GM23338 (cell line): ENCODE results near the gene LLGL1. TPM values are rescaled to one million over a fixed set of nuclear protein-coding genes. Genes with fewer than 3 reads are reported as not detected.

Experiments
- ATAC-seq: fragments of 200-7000 bp; cut with Tn5 transposase; 3 replicates; pipeline ENCODE4 v1.9.1; 2020
- DNase-seq: peaks from one replicate; pipeline ENCODE4 v3.0.0-alpha.2; 2015; ENCODE audit warnings: low spot score
- H2AFZ ChIP-seq: fragments of 200-600 bp; sonication (generic); 2 replicates; pipeline ENCODE4 v1.8.0; 2016; ENCODE audit warnings: antibody characterized with exemption, mild to moderate bottlenecking, moderate library complexity
- H3F3A ChIP-seq: fragments of 200-600 bp; sonication (generic); replicated peaks from 2 replicates; pipeline ENCODE4 v1.8.0; 2017; ENCODE audit warnings: antibody characterized with exemption, mixed run types, low read depth
- H3K27ac ChIP-seq: fragments of 200-600 bp; sonication (generic); 2 replicates; pipeline ENCODE4 v1.6.1; 2016; ENCODE audit warnings: low read depth
- H3K27me3 ChIP-seq: fragments of 200-600 bp; sonication (generic); 2 replicates; pipeline ENCODE4 v1.8.0; 2016; ENCODE audit warnings: mild to moderate bottlenecking, mixed run types, moderate library complexity; ENCODE audit not compliant: insufficient read depth
- H3K36me3 ChIP-seq: fragments of 200-600 bp; sonication (generic); 2 replicates; pipeline ENCODE4 v1.8.0; 2016; ENCODE audit warnings: mild to moderate bottlenecking; ENCODE audit not compliant: insufficient read depth
- H3K4me1 ChIP-seq: fragments of 200-600 bp; sonication (generic); 2 replicates; pipeline ENCODE4 v1.8.0; 2016; ENCODE audit warnings: mild to moderate bottlenecking, moderate library complexity; ENCODE audit not compliant: insufficient read depth
- H3K4me2 ChIP-seq: fragments of 200-600 bp; sonication (generic); 2 replicates; pipeline ENCODE4 v1.7.1; 2017; ENCODE audit warnings: mixed run types
- H3K4me3 ChIP-seq: fragments of 200-600 bp; sonication (generic); 2 replicates; pipeline ENCODE4 v1.6.1; 2016; ENCODE audit warnings: mixed run types
- H3K79me2 ChIP-seq: fragments of 200-600 bp; sonication (generic); replicated peaks from 2 replicates; pipeline ENCODE4 v1.8.0; 2017; ENCODE audit warnings: mild to moderate bottlenecking; ENCODE audit not compliant: insufficient read depth
- H3K9me2 ChIP-seq: fragments of 200-600 bp; sonication (generic); 2 replicates; pipeline ENCODE4 v1.8.0; 2017; ENCODE audit not compliant: insufficient read depth
- H4K20me1 ChIP-seq: fragments of 200-600 bp; sonication (generic); replicated peaks from 2 replicates; pipeline ENCODE4 v1.8.0; 2017; ENCODE audit warnings: mild to moderate bottlenecking; ENCODE audit not compliant: insufficient read depth
- H3K27ac Mint-ChIP-seq: 2 replicates; pipeline ENCODE4 v1.8.0; 2020; ENCODE audit warnings: inconsistent platforms, mild to moderate bottlenecking, moderate library complexity, mixed read lengths
- H3K27me3 Mint-ChIP-seq: 3 replicates; pipeline ENCODE4 v1.8.0; 2022; ENCODE audit warnings: low read depth, mild to moderate bottlenecking, moderate library complexity, mixed read lengths, inconsistent platforms; ENCODE audit not compliant: insufficient read depth, poor library complexity
- H3K36me3 Mint-ChIP-seq: 3 replicates; pipeline ENCODE4 v1.8.0; 2021; ENCODE audit warnings: low read depth, mild to moderate bottlenecking, inconsistent platforms, moderate library complexity, mixed read lengths
- H3K4me1 Mint-ChIP-seq: 3 replicates; pipeline ENCODE4 v1.8.0; 2020; ENCODE audit warnings: mild to moderate bottlenecking, inconsistent platforms, mixed read lengths
- H3K4me3 Mint-ChIP-seq: 3 replicates; pipeline ENCODE4 v1.8.0; 2021; ENCODE audit warnings: moderate library complexity, mild to moderate bottlenecking, inconsistent platforms, mixed read lengths
- H3K9me3 Mint-ChIP-seq: 3 replicates; pipeline ENCODE4 v1.8.0; 2020; ENCODE audit warnings: moderate library complexity, mild to moderate bottlenecking, inconsistent platforms, mixed read lengths
- CREB1 ChIP-seq: fragments of 250-450 bp; sonication (Bioruptor Pico); IDR thresholded peaks from 2 replicates; pipeline ENCODE4 v1.5.0; 2020; ENCODE audit warnings: low read depth, mild to moderate bottlenecking, moderate library complexity
- CTCF ChIP-seq, 2 experiments: fragments of 200-600 bp in 1 of 2; sonication (generic) in 1 of 2; conservative IDR thresholded peaks; 2 replicates each; pipeline versions ENCODE4 v1.5.1 to v1.6.1; 2016 to 2017; ENCODE audit warnings: antibody characterized with exemption in 2 of 2, low read depth in 2 of 2, mild to moderate bottlenecking in 2 of 2, moderate library complexity in 1 of 2
- ETS1 ChIP-seq: IDR thresholded peaks from 2 replicates; pipeline ENCODE4 v1.6.1; 2016; ENCODE audit warnings: antibody characterized with exemption
- EZH2 ChIP-seq: fragments of 200-600 bp; sonication (generic); IDR thresholded peaks from one replicate; pipeline ENCODE4 v1.8.0; 2017; ENCODE audit warnings: antibody characterized with exemption, mild to moderate bottlenecking, low read depth; ENCODE audit not compliant: unreplicated experiment
- EZH2phosphoT487 ChIP-seq: fragments of 200-600 bp; sonication (generic); IDR thresholded peaks from one replicate; pipeline ENCODE4 v1.8.1; 2018; ENCODE audit warnings: antibody characterized with exemption; ENCODE audit not compliant: unreplicated experiment
- JUNB ChIP-seq: IDR thresholded peaks from one replicate; pipeline ENCODE4 v1.6.1; 2016; ENCODE audit warnings: antibody characterized with exemption; ENCODE audit not compliant: unreplicated experiment
- NANOG ChIP-seq: IDR thresholded peaks from 2 replicates; pipeline ENCODE4 v1.6.1; 2016; ENCODE audit warnings: antibody characterized with exemption, borderline replicate concordance
- POLR2AphosphoS5 ChIP-seq: IDR thresholded peaks from 2 replicates; pipeline ENCODE4 v1.6.1; 2016; ENCODE audit warnings: antibody characterized with exemption, low read depth
- REST ChIP-seq: IDR thresholded peaks from one replicate; pipeline ENCODE4 v1.6.1; 2018; ENCODE audit warnings: antibody characterized with exemption; ENCODE audit not compliant: unreplicated experiment
- STAT1 ChIP-seq: IDR thresholded peaks from one replicate; pipeline ENCODE4 v1.6.1; 2016; ENCODE audit warnings: antibody characterized with exemption; ENCODE audit not compliant: unreplicated experiment
- ZNF114 ChIP-seq: fragments of 250-450 bp; sonication (Bioruptor Pico); IDR thresholded peaks from 2 replicates; pipeline ENCODE4 v1.5.0; 2020; ENCODE audit warnings: mild to moderate bottlenecking, moderate library complexity
- ZNF331 ChIP-seq: fragments of 250-450 bp; sonication (Bioruptor Pico); IDR thresholded peaks from 2 replicates; pipeline ENCODE4 v1.5.0; 2020; ENCODE audit warnings: low read depth, mild to moderate bottlenecking, moderate library complexity
- ZNF462 ChIP-seq: fragments of 250-450 bp; sonication (Bioruptor Pico); IDR thresholded peaks from 2 replicates; pipeline ENCODE4 v1.5.0; 2020; ENCODE audit warnings: mild to moderate bottlenecking, moderate library complexity
- polyA plus RNA-seq: library from polyadenylated mRNA; unstranded; fragments of >200 nt; fragmentation: Nextera tagmentation; extraction: Ambion mirVana; gene quantifications from 2 replicates; pipeline ENCODE4 v1.2.1, GENCODE V29; 2016
- total RNA-seq: library from RNA; depleted of rRNA; stranded (reverse); fragments of >200 nt; shearing (Covaris generic); gene quantifications from 2 replicates; pipeline ENCODE4 v1.2.3, GENCODE V29; 2014

Gene LLGL1
- total and polyA plus RNA-seq, 2 experiments from 2014 or later = 5.9 to 129 TPM

- H3K27me3 ChIP-seq = no peaks in the 10 kb centered on the region
- DNase-seq = no peak
- no peak overlapping the region for H3K4me2 ChIP-seq
- H3K4me1 Mint-ChIP-seq = peaks cover 16% of the 10 kb centered on the region
- H3K36me3 ChIP-seq = peaks cover 12% of the 10 kb centered on the region; the same call in 1 of the 2 replicates
- H3K4me3 ChIP-seq = no peak overlapping the region
- no peaks in the 10 kb centered on the region for H3K79me2 ChIP-seq
- ATAC-seq = no peak
- H3K9me3 Mint-ChIP-seq = no peaks in the 10 kb centered on the region; the same call in 2 of the 3 replicates
- peaks cover 4% of the 10 kb centered on the region; the same call in 1 of the 2 replicates for H4K20me1 ChIP-seq
- peaks cover 16% of the 10 kb centered on the region for H3F3A ChIP-seq
- no peaks in the 10 kb centered on the region for H3K9me2 ChIP-seq
- peak overlapping the region; percentile 83; the same call in 1 of the 2 replicates for H3K27ac Mint-ChIP-seq
- H3K36me3 Mint-ChIP-seq = peaks cover 59% of the 10 kb centered on the region
- no peak overlapping the region for H2AFZ ChIP-seq
- TF ChIP-seq ZNF331 (CRISPR knock-in tag) (no peak), STAT1 (no peak), EZH2 (no peak), ZNF462 (no peak), ZNF114 (CRISPR knock-in tag) (no peak), CTCF (conservative IDR thresholded peaks at IDR 0.05; ENCODE audit: low read depth in 2 of 2) (no peak), CREB1 (CRISPR knock-in tag) (no peak), JUNB (no peak), POLR2AphosphoS5 (no peak; the same call in 1 of the 2 replicates), REST (no peak), NANOG (no peak), ETS1 (no peak), EZH2phosphoT487 (no peak)
- H3K27ac ChIP-seq = no peak overlapping the region
- H3K27me3 Mint-ChIP-seq = peaks cover 30% of the 10 kb centered on the region
- peaks cover 5% of the 10 kb centered on the region; the same call in 1 of the 2 replicates for H3K4me1 ChIP-seq
- peak overlapping the region; percentile 19; the same call in 1 of the 3 replicates for H3K4me3 Mint-ChIP-seq
Observed at GRCh38 chr17:18245038-18245776, 19.8 kb downstream of the LLGL1 start.
